Body of pancreas (tissue), 4 donors: ENCODE results near the gene ZBED5.

Source experiments
- POLR2A ChIP-seq, 3 donors: fragments of 450-650 bp; IDR thresholded peaks; one replicate each; pipeline ENCODE4 v1.6.1; 2016; ENCODE audit warnings: antibody characterized with exemption in 3 of 3, mild to moderate bottlenecking in 2 of 3
- TF ChIP-seq, protein P1 (sequence below), 7 experiments: fragments of 450-650 bp in 4 of 7; fragments of 200-600 bp in 3 of 7; sonication (generic) in 3 of 7; IDR thresholded peaks; one replicate each; pipeline ENCODE4 v1.5.1; 2016 to 2019; ENCODE audit warnings: antibody characterized with exemption in 7 of 7

DNA sequence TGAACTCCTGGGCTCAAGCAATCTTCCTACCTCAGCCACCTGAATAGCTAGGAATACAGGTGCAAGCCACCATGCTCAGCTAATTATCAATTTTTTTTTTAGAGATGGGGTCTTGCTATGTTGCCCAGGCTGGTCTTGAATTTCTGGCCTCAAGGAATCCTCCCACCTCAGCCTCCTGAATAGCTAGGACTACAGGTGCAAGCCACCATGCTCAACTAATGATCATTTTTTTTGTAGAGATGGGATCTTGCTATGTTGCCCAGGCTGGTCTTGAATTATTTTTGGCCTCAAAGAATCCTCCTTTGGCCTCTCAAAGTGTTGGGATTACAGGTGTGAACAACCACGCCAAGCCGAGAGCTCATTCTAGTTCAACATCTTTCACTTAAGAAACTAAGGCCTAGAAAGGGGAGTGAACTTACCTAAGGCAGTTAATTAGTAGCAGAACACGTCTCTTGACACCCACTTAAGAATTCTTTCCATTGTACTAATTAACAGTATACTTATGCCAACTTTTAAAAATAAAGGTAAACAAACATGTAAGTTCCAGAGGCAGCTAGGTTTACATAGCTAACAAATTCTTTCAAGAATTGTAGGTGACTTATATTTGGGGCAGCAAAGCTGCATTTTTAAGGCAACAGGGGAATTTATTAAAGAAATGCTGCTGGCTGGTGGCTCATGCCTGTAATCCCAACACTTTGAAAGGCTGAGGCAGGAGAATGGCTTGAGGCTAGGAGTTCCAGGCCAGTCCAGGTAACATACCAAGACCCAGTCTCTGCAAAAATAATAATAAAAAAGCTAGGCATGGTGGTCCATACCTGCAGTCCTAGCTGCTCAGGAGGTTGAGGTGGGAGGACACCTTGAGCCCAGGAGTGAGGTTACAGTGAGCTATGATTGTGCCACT, 9.6 kb downstream of the ZBED5 start:
- TF ChIP-seq POLR2A (IDR thresholded peaks at IDR 0.05), result no peak
- TF ChIP-seq, protein P1, sequence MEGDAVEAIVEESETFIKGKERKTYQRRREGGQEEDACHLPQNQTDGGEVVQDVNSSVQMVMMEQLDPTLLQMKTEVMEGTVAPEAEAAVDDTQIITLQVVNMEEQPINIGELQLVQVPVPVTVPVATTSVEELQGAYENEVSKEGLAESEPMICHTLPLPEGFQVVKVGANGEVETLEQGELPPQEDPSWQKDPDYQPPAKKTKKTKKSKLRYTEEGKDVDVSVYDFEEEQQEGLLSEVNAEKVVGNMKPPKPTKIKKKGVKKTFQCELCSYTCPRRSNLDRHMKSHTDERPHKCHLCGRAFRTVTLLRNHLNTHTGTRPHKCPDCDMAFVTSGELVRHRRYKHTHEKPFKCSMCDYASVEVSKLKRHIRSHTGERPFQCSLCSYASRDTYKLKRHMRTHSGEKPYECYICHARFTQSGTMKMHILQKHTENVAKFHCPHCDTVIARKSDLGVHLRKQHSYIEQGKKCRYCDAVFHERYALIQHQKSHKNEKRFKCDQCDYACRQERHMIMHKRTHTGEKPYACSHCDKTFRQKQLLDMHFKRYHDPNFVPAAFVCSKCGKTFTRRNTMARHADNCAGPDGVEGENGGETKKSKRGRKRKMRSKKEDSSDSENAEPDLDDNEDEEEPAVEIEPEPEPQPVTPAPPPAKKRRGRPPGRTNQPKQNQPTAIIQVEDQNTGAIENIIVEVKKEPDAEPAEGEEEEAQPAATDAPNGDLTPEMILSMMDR (IDR thresholded peaks at IDR 0.05), result no peak
